SKM-1 treated with dmso at 0.1 percent for 144 hours (cell line): ENCODE measurements around the gene NUDT5.

Experiments
- DNase-seq: peaks from one replicate; lab custom pipeline; 2025; ENCODE audit not compliant: unreplicated experiment; lab: John Stamatoyannopoulos, UW

NUDT5 gene

GRCh38 chr10:12165999-12166775 is 29.5 kb downstream of the NUDT5 start:
- DNase-seq: no peak

- no peak for DNase-seq
These were observed 30.7 kb downstream of the NUDT5 start for GRCh38 chr10:12165036-12165435.

- DNase-seq: no peak
These were observed 31.6 kb downstream of the NUDT5 start for GRCh38 chr10:12164085-12164484.

GRCh38 chr10:12162927-12163326 is 32.8 kb downstream of the NUDT5 start:
- DNase-seq: no peak

GRCh38 chr10:12160664-12161063 is 35.0 kb downstream of the NUDT5 start:
- no peak for DNase-seq

- DNase-seq: no peak
These were observed 37.6 kb downstream of the NUDT5 start for GRCh38 chr10:12158111-12158510.

- DNase-seq: no peak
These were observed 39.1 kb downstream of the NUDT5 start for GRCh38 chr10:12156367-12157123.

GRCh38 chr10:12154516-12154915 is 41.2 kb downstream of the NUDT5 start:
- no peak for DNase-seq

GRCh38 chr10:12150163-12150562 is 45.5 kb downstream of the NUDT5 start:
- DNase-seq: no peak

GRCh38 chr10:12144538-12144937 is 51.2 kb downstream of the NUDT5 start:
- DNase-seq: no peak

- DNase-seq: no peak
These were observed 55.7 kb downstream of the NUDT5 start for GRCh38 chr10:12140038-12140437.

GRCh38 chr10:12135631-12136030 is 60.1 kb downstream of the NUDT5 start:
- no peak for DNase-seq

- peak; percentile 40 for DNase-seq
These were observed 65.3 kb downstream of the NUDT5 start for GRCh38 chr10:12130237-12130872.

GRCh38 chr10:12129222-12130111 is 66.2 kb downstream of the NUDT5 start, which contains the start of gene SEC61A2:
Gene SEC61A2, plus strand, starts transcription at chr10:12129677. Its CDS starts 111 bp downstream, at chr10:12129788.
- DNase-seq: peak; percentile 62

GRCh38 chr10:12121673-12122072 is 74.0 kb downstream of the NUDT5 start:
- DNase-seq: no peak
